Esophagus muscularis mucosa (tissue), 4 donors: ENCODE measurements around the gene NTM. TPM values are rescaled to one million over a fixed set of nuclear protein-coding genes. Genes with fewer than 3 reads are reported as not detected.

ENCODE experiments used
- DNase-seq: peaks from one replicate; pipeline ENCODE4 v3.0.0-alpha.2; 2017; ENCODE audit errors: extremely low spot score
- H3K27ac ChIP-seq, 4 donors: fragments of 200-600 bp; sonication (generic); replicated peaks in 1 of 4; 1 replicate in 3 of 4; 2 replicates in 1 of 4; pipeline ENCODE4 v1.5.1; 2016 to 2019; ENCODE audit warnings: mild to moderate bottlenecking in 1 of 4
- H3K27me3 ChIP-seq, 4 donors: fragments of 200-600 bp; sonication (generic); one replicate each; pipeline versions ENCODE4 v1.5.1 to v1.6.0; 2016 to 2019
- H3K36me3 ChIP-seq, 4 donors: fragments of 200-600 bp; sonication (generic); one replicate each; pipeline ENCODE4 v1.5.1; 2016 to 2019
- H3K4me1 ChIP-seq, 4 donors: fragments of 200-600 bp; sonication (generic); one replicate each; pipeline ENCODE4 v1.5.1; 2016 to 2019
- H3K4me3 ChIP-seq, 4 donors: fragments of 200-600 bp; sonication (generic); 1 replicate in 2 of 4; 2 replicates in 2 of 4; pipeline ENCODE4 v1.5.1; 2016 to 2019; ENCODE audit warnings: mild to moderate bottlenecking in 4 of 4, moderate library complexity in 1 of 4
- H3K9me3 ChIP-seq, 4 donors: fragments of 200-600 bp; sonication (generic); 1 replicate in 3 of 4; 2 replicates in 1 of 4; pipeline ENCODE4 v1.5.1; 2016 to 2019
- EP300 ChIP-seq: sonication (generic); formaldehyde crosslinking; IDR thresholded peaks from one replicate; pipeline ENCODE4 v1.6.1; 2017; ENCODE audit warnings: antibody characterized with exemption
- POLR2A ChIP-seq: fragments of 450-650 bp; IDR thresholded peaks from one replicate; pipeline ENCODE4 v1.6.1; 2017; ENCODE audit warnings: antibody characterized with exemption, moderate library complexity, mild to moderate bottlenecking, low read depth
- POLR2AphosphoS5 ChIP-seq, 2 donors: sonication (generic); formaldehyde crosslinking; IDR thresholded peaks; one replicate each; pipeline ENCODE4 v1.6.1; 2017; ENCODE audit warnings: antibody characterized with exemption in 2 of 2
- WGBS: methylation state at CpG from one replicate; pipeline ENCODE4 v1.1.5; 2018; 5-methylcytosine and 5-hydroxymethylcytosine counted together
- intact Hi-C: fragments of 100-400 bp; cut with DNase I; formaldehyde crosslinking; loops from one replicate; pipeline ENCODE4 v1.15.1; 2023
- total RNA-seq, 4 donors: library from RNA; depleted of rRNA; stranded (reverse); fragments of >200 nt; gene quantifications; one replicate each; pipeline versions ENCODE4 v1.1.0 to v1.2.1, GENCODE V29; 2016
- TF ChIP-seq, protein P1 (sequence below), 3 experiments: fragments of 200-600 bp in 2 of 3; fragments of 450-650 bp in 1 of 3; sonication (generic) in 2 of 3; IDR thresholded peaks; one replicate each; pipeline ENCODE4 v1.5.1; 2017 to 2019; ENCODE audit warnings: antibody characterized with exemption in 3 of 3, mild to moderate bottlenecking in 2 of 3, moderate library complexity in 1 of 3

NTM gene
- total RNA-seq, 4 donors from 2014 or later, result 5.6 to 25.3 (median 8.3) TPM

GRCh38 chr11:131811383-131811782 is 441.0 kb downstream of the NTM start:
- WGBS, result 73% methylated on average over 3 of the region's 3 CpGs

DNA sequence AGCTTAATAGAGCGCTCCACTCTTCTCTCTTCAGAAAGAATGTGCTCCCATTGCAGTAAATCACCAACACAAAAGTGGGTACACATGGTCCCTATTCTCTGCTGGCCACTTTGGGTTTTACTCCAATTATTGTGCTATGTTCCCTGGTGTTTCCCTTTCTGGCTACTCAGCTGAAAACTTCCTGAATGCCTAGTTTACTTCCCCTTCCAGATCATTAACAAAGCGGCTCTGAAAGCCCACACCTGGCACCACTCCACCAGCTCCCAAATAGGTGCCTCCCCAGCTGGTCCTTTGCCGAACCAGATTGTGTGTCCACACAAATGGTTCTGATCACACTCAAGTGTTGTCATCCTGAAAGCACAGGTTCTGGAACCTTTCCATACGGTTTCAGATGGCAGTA is 443.7 kb downstream of the NTM start:
- WGBS, result 63% methylated on average over 4 of the region's 4 CpGs
- Histone ChIP-seq H3K4me3 (no peak overlapping the region), H3K4me1 (peaks cover 0 to 8% (median 3%) of the 10 kb centered on the region in 4 donors), H3K9me3 (no peaks in the 10 kb centered on the region), H3K27ac (no peak overlapping the region), H3K27me3 (peaks cover 0 to 44% (median 0%) of the 10 kb centered on the region in 4 donors), H3K36me3 (no peaks in the 10 kb centered on the region)
- TF ChIP-seq POLR2AphosphoS5 (IDR thresholded peaks at IDR 0.05) (no peak), POLR2A (no peak), EP300 (no peak)
- TF ChIP-seq, protein P1, sequence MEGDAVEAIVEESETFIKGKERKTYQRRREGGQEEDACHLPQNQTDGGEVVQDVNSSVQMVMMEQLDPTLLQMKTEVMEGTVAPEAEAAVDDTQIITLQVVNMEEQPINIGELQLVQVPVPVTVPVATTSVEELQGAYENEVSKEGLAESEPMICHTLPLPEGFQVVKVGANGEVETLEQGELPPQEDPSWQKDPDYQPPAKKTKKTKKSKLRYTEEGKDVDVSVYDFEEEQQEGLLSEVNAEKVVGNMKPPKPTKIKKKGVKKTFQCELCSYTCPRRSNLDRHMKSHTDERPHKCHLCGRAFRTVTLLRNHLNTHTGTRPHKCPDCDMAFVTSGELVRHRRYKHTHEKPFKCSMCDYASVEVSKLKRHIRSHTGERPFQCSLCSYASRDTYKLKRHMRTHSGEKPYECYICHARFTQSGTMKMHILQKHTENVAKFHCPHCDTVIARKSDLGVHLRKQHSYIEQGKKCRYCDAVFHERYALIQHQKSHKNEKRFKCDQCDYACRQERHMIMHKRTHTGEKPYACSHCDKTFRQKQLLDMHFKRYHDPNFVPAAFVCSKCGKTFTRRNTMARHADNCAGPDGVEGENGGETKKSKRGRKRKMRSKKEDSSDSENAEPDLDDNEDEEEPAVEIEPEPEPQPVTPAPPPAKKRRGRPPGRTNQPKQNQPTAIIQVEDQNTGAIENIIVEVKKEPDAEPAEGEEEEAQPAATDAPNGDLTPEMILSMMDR (IDR thresholded peaks at IDR 0.05), result no peak
- intact Hi-C loops, result no loop called here
- DNase-seq, result no peak

More at GRCh38 chr11:131811383-131811782, 441.0 kb downstream of the NTM start:
- Histone ChIP-seq H3K9me3 (no peaks in the 10 kb centered on the region), H3K27ac (no peak overlapping the region), H3K4me1 (peaks cover 0 to 9% (median 3%) of the 10 kb centered on the region in 4 donors), H3K27me3 (peaks cover 0 to 47% (median 0%) of the 10 kb centered on the region in 4 donors), H3K36me3 (no peaks in the 10 kb centered on the region), H3K4me3 (no peak overlapping the region)
- TF ChIP-seq EP300 (no peak), POLR2A (no peak), POLR2AphosphoS5 (IDR thresholded peaks at IDR 0.05) (no peak)
- TF ChIP-seq, protein P1 (IDR thresholded peaks at IDR 0.05), result no peak
- intact Hi-C loops, result no loop called here
- DNase-seq, result peak; percentile 29

DNA sequence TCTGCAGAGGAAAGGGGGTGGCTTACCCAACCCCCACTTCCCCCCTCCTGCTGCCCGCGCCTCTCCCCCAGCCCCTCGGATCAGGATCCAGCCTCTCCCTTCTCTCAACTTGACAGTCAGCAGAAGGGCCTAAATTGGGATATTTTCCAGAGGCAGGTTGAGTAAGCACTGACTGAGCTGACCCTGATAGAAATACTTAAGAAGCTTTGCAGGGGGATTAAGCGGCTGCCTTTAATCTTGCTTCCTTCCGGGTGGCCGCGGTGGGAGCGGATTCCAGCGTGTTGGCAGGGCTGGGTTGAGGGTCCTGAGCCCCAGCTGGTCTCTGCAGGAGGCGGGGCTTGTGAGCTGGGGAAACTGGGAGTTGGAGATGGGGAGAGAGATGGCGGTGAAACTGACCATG is 445.2 kb downstream of the NTM start:
- peaks cover 0 to 2% (median under 1%) of the 10 kb centered on the region in 4 donors for H3K4me1 ChIP-seq
- H3K36me3 ChIP-seq, result no peaks in the 10 kb centered on the region
- peak; percentile 81 for DNase-seq
- intact Hi-C loops, result no loop called here
- WGBS, result 30% methylated on average over 11 of the region's 11 CpGs
- no peaks in the 10 kb centered on the region for H3K9me3 ChIP-seq
- H3K27me3 ChIP-seq, result peaks cover 0 to 41% (median 0%) of the 10 kb centered on the region in 4 donors
- H3K27ac ChIP-seq, result no peak overlapping the region
- no peak overlapping the region for H3K4me3 ChIP-seq
- no peak for TF ChIP-seq POLR2A
- TF ChIP-seq POLR2AphosphoS5 (IDR thresholded peaks at IDR 0.05), result no peak
- TF ChIP-seq, protein P1 (IDR thresholded peaks at IDR 0.05), result no peak
- TF ChIP-seq EP300, result no peak

GRCh38 chr11:131816051-131816450 is 445.6 kb downstream of the NTM start:
- WGBS, result 88% methylated on average over 5 of the region's 5 CpGs
- H3K36me3 ChIP-seq, result no peaks in the 10 kb centered on the region
- peaks cover 0 to 40% (median 0%) of the 10 kb centered on the region in 4 donors for H3K27me3 ChIP-seq
- TF ChIP-seq EP300 (no peak), POLR2AphosphoS5 (IDR thresholded peaks at IDR 0.05) (no peak), POLR2A (no peak)
- TF ChIP-seq, protein P1 (IDR thresholded peaks at IDR 0.05), result no peak
- no peaks in the 10 kb centered on the region for H3K4me1 ChIP-seq
- H3K9me3 ChIP-seq, result no peaks in the 10 kb centered on the region
- DNase-seq, result no peak
- H3K4me3 ChIP-seq, result no peak overlapping the region
- intact Hi-C loops, result no loop called here
- H3K27ac ChIP-seq, result no peak overlapping the region

GRCh38 chr11:131817687-131818188 is 447.3 kb downstream of the NTM start:
- no peak overlapping the region for H3K27ac ChIP-seq
- intact Hi-C loops, result no loop called here
- DNase-seq, result no peak
- TF ChIP-seq POLR2A, result no peak
- WGBS, result 71% methylated on average over 6 of the region's 6 CpGs
- H3K27me3 ChIP-seq, result peaks cover 0 to 31% (median 0%) of the 10 kb centered on the region in 4 donors
- H3K4me3 ChIP-seq, result no peak overlapping the region
- no peaks in the 10 kb centered on the region for H3K36me3 ChIP-seq
- no peaks in the 10 kb centered on the region for H3K4me1 ChIP-seq
- no peaks in the 10 kb centered on the region for H3K9me3 ChIP-seq
